ENCODE measurements around the gene ANK3.
A peak's percentile ranks its signal among the peaks of the same experiment; 100 is the strongest.

ANK3 gene

GRCh38 chr10:60341969-60342368 lies 47.7 kb downstream of the ANK3 start:
- DNase-seq (ENCODE audit: low spot score): no peak

- no peak for DNase-seq (ENCODE audit: low spot score)
These were observed 48.7 kb downstream of the ANK3 start for GRCh38 chr10:60340973-60341372.

GRCh38 chr10:60339757-60340156 lies 49.9 kb downstream of the ANK3 start:
- no peak for DNase-seq (ENCODE audit: low spot score)

- DNase-seq (ENCODE audit: low spot score): no peak
These were observed 50.9 kb downstream of the ANK3 start for GRCh38 chr10:60338786-60339185.

GRCh38 chr10:60338002-60338564 lies 51.6 kb downstream of the ANK3 start:
- DNase-seq (ENCODE audit: low spot score): no peak

GRCh38 chr10:60336901-60337630 lies 52.6 kb downstream of the ANK3 start:
- no peak for DNase-seq (ENCODE audit: low spot score)

- DNase-seq (ENCODE audit: low spot score): no peak
These were observed 54.0 kb downstream of the ANK3 start for GRCh38 chr10:60335708-60336107.

GRCh38 chr10:60334991-60335390 lies 54.7 kb downstream of the ANK3 start:
- DNase-seq (ENCODE audit: low spot score): no peak

GRCh38 chr10:60332371-60332770 lies 57.3 kb downstream of the ANK3 start:
- no peak for DNase-seq (ENCODE audit: low spot score)

GRCh38 chr10:60331886-60332285 lies 57.8 kb downstream of the ANK3 start:
- no peak for DNase-seq (ENCODE audit: low spot score)

- no peak for DNase-seq (ENCODE audit: low spot score)
These were observed 66.5 kb downstream of the ANK3 start for GRCh38 chr10:60323162-60323561.

GRCh38 chr10:60320666-60321065 lies 69.0 kb downstream of the ANK3 start:
- DNase-seq (ENCODE audit: low spot score): no peak

- no peak for DNase-seq (ENCODE audit: low spot score)
These were observed 73.6 kb downstream of the ANK3 start for GRCh38 chr10:60316029-60316428.

- no peak for DNase-seq (ENCODE audit: low spot score)
These were observed 74.4 kb downstream of the ANK3 start for GRCh38 chr10:60315311-60315710.

- DNase-seq (ENCODE audit: low spot score): peak; percentile 40
These were observed 75.4 kb downstream of the ANK3 start for GRCh38 chr10:60314069-60314940.

GRCh38 chr10:60313589-60313952 lies 76.1 kb downstream of the ANK3 start:
- no peak for DNase-seq (ENCODE audit: low spot score)

- DNase-seq (ENCODE audit: low spot score): peak; percentile 47
These were observed 76.7 kb downstream of the ANK3 start for GRCh38 chr10:60312818-60313588.

- no peak for DNase-seq (ENCODE audit: low spot score)
These were observed 77.9 kb downstream of the ANK3 start for GRCh38 chr10:60311821-60312220.

GRCh38 chr10:60310740-60311139 lies 78.9 kb downstream of the ANK3 start:
- DNase-seq (ENCODE audit: low spot score): no peak

GRCh38 chr10:60309891-60310290 lies 79.8 kb downstream of the ANK3 start:
- no peak for DNase-seq (ENCODE audit: low spot score)

- DNase-seq (ENCODE audit: low spot score): no peak
These were observed 80.3 kb downstream of the ANK3 start for GRCh38 chr10:60309371-60309770.

- peak; percentile 15 for DNase-seq (ENCODE audit: low spot score)
These were observed 84.2 kb downstream of the ANK3 start for GRCh38 chr10:60305380-60305892.
